8988T (cell line): ENCODE results near the gene RAET1E.
"Not testable (repeated sequence)": the region's sequence is repeated elsewhere in the genome, so short reads cannot be mapped to it uniquely, and the experiment has no call there.

ENCODE experiments used
- DNase-seq: peaks from one replicate; pipeline ENCODE4 v3.0.0; 2011

The RAET1E gene, protein sequence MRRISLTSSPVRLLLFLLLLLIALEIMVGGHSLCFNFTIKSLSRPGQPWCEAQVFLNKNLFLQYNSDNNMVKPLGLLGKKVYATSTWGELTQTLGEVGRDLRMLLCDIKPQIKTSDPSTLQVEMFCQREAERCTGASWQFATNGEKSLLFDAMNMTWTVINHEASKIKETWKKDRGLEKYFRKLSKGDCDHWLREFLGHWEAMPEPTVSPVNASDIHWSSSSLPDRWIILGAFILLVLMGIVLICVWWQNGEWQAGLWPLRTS

DNA sequence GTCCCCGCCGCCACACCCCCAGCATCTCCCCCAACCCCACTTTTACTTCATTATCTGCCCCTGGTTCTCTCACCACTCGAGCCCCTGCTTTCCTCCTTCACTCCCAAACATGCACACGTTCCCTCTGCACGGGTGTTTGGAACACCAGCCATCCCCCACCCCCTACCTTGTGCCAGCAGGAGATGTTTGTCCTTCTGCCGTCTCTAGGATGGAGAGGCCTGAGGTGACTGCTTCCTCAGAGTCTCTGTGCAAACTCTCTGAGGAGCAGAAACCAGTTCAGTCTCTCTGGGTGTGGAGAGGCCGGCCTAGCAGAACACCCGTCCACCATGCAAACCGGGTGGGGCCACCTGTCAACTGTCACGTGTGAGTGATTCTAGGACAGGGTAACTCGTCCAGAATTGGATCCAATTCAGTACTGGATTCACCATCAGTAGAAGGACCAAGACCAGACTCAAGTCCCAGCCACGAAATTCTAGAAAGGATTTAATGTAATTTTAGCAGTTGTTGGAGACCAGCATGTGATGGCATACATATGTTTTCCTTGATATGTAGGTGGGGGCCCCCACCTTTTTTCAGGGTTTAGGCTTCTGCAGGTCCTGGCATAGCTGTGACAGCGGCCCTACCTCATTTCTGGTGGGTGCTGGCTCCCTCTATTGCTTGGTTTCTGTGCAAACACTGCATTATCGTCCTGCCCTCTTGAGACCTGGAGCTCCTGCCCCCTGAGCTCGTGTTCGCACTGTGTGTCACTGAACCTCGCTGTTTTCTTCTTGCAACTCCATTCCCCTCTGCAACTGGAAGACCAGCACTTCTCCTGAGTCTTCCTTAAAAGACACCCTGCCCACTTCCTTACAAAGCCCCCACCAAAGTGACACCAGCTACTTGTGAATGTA, at the start of gene RAET1E:
Gene RAET1E, minus strand, starts transcription at position 259 of the 890 bp plus-strand sequence. CDS start 7,212 bp downstream, outside the sequence.
- no peak for DNase-seq

DNA sequence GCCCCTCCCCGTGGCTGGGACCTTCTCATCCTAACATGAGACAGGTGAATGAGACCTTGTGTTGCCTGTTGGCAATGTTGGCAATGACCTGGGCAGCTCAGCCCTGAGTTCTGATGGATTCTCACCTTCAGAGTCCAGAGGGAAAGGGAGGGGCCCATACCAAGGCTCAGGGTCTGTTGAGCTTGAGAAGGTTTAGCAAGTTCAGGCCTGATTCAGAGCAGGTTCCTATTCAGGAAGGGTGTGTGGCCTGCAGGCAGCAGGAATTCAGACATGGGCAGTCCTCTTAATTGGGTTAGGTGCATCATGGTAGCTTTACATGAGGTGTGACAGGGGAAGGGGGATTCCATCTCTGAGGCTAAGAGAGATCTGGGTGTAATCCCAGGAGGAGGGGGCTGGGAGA, 49.6 kb upstream of the RAET1E start:
- not testable (repeated sequence) for DNase-seq

DNA sequence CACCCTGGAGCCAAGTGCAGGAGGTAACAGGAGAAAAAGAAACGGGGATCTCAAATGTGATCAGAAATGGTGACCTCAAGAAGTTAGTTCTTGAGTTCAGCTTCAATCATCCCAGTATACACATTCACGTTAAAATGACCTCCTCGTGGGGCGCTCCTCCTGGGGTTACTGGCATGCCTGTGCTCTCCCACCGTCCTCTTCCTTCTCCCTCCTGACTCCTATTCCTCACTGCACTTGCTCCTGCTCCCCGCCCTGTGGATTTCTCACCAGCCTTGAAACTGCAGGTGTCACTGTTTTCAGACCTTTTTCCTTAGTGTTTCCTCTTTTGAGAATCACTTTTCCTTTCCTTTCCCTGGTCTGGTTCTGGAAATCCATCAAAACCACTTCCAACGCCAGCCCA, 48.7 kb upstream of the RAET1E start:
- DNase-seq, result not testable (repeated sequence)

DNA sequence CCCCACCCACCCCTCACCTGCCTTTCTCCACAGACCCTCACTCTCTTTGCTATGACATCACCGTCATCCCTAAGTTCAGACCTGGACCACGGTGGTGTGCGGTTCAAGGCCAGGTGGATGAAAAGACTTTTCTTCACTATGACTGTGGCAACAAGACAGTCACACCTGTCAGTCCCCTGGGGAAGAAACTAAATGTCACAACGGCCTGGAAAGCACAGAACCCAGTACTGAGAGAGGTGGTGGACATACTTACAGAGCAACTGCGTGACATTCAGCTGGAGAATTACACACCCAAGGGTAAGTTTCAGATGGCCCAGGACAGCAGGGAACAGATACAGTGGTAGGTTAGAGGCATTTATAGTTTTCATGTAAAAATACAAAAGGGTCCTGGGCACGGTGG, 47.4 kb upstream of the RAET1E start:
- DNase-seq, result not testable (repeated sequence)

- DNase-seq, result not testable (repeated sequence)
These were observed 45.4 kb upstream of the RAET1E start for GRCh38 chr6:149943321-149943720.

DNA sequence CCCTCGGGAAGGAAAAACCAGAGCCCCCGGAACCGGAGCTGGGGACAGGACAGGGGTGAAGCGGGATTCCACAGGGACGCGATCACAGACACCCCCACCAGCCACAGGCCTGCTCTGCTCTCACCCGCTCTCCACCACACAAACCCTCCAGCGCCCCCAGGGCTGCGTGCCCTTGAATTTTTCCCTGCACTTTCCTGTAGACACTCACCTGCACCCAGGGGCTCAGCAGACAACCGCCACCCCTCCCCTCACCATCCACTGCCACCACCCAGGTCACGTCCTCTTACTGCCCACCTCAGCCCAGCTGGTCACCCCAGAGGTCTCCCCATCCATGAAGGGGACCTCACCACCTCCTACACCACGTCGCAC, 44.5 kb upstream of the RAET1E start:
- no peak for DNase-seq

GRCh38 chr6:149941583-149942460, 43.9 kb upstream of the RAET1E start, which contains the start of gene ULBP2:
Gene ULBP2, plus strand, starts transcription at chr6:149942014. Its CDS starts 59 bp downstream, at chr6:149942073.
- DNase-seq, result peak; percentile 90

DNA sequence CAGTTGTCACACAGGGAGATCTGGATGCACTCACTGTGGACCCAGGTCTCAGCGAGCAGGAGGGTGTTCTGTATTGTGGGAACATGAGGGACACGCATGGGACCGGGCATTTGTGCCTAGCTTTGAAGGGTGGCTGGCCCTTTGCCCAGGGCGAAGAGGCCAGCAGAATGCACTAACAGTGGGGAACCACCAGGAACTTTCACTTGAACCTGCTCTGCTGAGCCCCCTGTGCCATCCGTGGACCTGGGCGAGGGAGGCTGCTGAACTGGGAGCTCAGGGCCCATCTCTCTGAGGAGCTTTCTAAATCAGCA, 42.7 kb upstream of the RAET1E start:
- no peak for DNase-seq

GRCh38 chr6:149939909-149940671, 42.2 kb upstream of the RAET1E start:
- DNase-seq, result no peak

DNA sequence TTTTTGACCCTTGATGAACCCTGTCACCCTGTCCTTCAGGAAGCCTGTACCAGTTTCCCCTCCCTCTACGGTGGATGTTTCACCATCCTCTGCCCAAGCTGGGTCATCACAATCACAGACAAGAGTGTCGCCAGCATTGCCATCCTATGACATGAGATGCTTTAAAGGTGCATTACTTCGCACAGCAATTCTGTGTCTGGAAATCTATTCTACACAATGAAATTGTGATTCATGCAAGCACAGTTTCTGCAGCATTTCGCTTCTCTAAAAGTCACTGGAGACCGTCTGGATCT, 41.4 kb upstream of the RAET1E start:
- no peak for DNase-seq

- no peak for DNase-seq
These were observed 40.9 kb upstream of the RAET1E start for GRCh38 chr6:149938571-149939355.

- not testable (repeated sequence) for DNase-seq
These were observed 40.2 kb upstream of the RAET1E start for GRCh38 chr6:149938013-149938570.

- DNase-seq, result no peak
These were observed 38.8 kb upstream of the RAET1E start for GRCh38 chr6:149936743-149937142.

- no peak for DNase-seq
These were observed 37.8 kb upstream of the RAET1E start for GRCh38 chr6:149935668-149936067.

- DNase-seq, result no peak
These were observed 37.3 kb upstream of the RAET1E start for GRCh38 chr6:149935246-149935645.

DNA sequence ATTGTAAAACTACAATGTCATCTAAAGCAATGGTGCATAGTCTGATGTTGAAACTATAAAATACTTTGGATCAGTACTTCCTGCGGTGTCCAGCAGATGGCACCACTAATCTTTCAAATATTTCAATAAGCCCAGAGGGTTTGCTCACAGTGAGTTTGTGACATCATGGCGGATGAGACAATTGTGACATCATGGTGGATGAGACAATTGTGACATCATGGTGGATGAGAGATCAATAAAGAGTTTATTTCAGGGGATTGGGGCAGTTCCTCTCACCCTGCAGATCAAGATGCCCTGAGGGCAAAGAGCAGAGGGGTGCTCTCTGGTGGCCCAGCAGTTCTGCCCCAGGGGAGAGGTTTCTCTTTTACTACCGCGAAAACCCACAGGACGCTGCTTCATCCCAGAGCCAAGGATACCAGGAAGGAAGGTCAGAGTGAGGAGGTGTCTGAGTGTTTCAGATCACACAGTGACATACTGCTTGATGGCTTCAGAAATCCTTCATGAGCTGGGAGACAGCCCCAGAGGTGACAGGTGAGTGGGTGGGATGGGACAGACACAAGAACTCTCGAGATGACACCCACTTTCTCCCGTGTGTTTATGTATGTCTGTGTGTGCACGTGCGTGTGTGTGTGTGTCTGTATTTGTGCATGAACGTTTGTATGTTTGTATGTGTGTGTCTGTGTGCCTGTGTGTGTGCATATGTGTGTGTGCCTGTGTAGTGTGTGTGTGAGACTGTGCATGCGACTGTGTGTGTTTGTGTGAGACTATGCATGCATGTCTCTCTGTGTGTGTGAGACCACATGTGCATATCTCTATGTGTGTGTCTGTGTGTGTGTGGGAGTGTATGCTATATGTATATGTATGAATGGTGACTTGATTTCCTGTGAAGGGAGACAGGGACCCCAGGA, 36.6 kb upstream of the RAET1E start:
- DNase-seq, result no peak

GRCh38 chr6:149933461-149933860, 35.5 kb upstream of the RAET1E start:
- DNase-seq, result no peak

DNA sequence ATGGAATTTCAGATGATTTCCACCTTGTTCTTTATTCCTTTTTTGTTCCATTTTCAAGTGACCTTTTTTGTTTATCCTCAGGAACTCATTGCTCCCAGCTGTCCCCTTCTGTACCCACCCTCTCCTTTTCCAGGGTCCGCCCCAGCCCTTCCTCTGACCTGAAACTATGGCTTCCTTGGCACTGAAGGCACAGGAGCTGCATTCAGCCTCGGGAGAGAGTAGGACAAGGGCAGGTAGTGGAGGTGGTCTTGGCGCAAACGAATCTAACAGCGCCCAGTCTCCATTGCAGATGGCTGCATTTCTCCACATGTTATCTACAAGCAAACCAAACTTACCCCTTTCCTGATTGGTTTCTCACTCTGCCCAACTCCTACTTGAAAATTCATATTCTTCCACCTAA, 35.1 kb upstream of the RAET1E start:
- no peak for DNase-seq

DNA sequence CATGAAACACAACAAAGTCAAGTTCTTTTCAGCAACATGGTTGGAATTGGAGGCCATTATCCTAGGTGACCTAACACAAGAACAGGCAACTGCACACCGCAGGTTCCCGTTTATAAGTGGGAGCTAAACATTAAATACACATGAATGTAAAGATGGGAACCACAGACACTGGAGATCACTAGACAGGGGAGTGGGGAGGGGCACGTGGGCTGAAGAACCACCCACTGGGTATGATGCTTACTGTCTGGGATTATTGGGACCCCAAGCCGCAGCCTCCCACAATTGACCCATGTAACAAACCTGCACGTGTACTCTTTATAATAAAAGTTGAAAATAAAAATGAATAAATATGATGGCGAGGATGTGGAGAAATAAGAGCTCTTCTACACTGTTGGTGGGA, 33.6 kb upstream of the RAET1E start:
- DNase-seq, result no peak

DNA sequence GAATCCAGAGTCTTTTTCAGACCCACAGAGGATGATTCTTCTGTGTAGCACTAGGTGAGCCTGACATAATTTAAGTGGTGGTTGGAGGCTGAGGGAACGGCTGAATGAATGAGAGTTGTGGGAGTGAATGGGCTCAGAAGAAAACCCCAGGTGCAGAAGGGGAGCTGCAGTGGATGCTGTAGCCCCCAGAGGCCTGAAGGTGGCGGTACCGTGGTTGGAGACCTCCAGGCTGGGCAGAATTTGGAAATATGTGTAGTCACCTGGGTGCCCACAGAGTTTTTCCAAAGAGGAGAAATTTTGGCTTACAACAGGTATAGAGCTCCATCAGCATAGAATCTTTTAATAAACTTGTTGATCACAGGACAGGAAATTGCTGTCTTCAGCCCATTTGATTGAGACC, 31.5 kb upstream of the RAET1E start:
- DNase-seq, result no peak
